OCI-LY1 (cell line): ENCODE measurements around the gene TBC1D16.

Experiments used
- EZH2 ChIP-seq: fragments of 200-600 bp; sonication (generic), shearing (Covaris generic); IDR thresholded peaks from 2 replicates; pipeline ENCODE4 v1.8.0; 2017; ENCODE audit warnings: borderline replicate concordance, mixed run types, mild to moderate bottlenecking, antibody characterized with exemption, low read length, moderate library complexity, mixed read lengths
- TF ChIP-seq, protein P1 (sequence below): fragments of 200-600 bp; sonication (generic), shearing (Covaris generic); IDR thresholded peaks from 2 replicates; pipeline ENCODE4 v1.5.1; 2017; ENCODE audit warnings: mild to moderate bottlenecking, antibody characterized with exemption, low read length, moderate library complexity, mixed read lengths

DNA sequence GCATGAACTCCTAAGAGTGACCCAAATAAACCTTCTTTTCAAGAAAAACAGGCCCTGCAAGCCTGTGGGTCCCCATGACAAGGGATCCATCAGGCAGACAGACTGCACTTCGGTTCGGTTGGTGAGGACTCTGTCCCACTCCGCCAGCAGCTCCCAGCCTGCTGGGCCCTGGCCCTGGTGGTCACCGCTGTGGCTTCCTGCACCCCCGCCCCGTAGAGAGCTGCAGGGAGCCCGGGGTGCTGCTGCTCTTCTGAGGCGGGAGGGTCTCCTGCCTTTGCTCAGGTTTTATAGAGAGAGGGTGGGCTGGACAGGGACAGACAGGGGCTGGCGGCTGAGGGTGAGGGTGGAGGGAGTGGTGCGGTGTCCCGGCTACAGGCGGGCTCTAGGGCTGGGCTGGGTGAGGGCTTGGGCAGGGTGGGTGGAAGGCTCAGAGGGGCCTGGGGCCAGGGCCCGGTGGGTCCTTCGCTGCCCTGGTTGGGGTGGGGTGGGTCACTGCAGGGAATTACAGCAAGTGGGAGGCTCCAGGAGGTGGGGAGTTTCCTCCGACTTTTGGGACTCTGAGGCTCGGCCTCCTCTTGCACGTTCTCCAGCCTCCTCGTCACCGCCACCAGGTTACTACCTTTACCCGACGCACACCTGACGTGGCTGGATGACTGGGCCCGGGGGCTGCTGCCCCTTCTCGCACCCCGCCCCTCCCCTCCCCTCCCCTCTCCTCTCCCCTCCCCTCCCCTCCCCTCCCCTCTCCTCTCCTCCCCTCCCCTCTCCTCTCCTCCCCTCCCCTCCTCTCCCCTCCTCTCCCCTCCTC lies 106.2 kb downstream of the TBC1D16 start:
- TF ChIP-seq, protein P1, sequence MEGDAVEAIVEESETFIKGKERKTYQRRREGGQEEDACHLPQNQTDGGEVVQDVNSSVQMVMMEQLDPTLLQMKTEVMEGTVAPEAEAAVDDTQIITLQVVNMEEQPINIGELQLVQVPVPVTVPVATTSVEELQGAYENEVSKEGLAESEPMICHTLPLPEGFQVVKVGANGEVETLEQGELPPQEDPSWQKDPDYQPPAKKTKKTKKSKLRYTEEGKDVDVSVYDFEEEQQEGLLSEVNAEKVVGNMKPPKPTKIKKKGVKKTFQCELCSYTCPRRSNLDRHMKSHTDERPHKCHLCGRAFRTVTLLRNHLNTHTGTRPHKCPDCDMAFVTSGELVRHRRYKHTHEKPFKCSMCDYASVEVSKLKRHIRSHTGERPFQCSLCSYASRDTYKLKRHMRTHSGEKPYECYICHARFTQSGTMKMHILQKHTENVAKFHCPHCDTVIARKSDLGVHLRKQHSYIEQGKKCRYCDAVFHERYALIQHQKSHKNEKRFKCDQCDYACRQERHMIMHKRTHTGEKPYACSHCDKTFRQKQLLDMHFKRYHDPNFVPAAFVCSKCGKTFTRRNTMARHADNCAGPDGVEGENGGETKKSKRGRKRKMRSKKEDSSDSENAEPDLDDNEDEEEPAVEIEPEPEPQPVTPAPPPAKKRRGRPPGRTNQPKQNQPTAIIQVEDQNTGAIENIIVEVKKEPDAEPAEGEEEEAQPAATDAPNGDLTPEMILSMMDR: no peak
- no peak for TF ChIP-seq EZH2
